Fibroblast of lung (primary cell): ENCODE results near the gene SMIM45.

ENCODE experiments used
- EZH2 ChIP-seq: IDR thresholded peaks from 2 replicates; pipeline ENCODE4 v1.5.1; 2012; ENCODE audit warnings: low read length, control low read depth, mild to moderate bottlenecking; ENCODE audit errors: missing control alignments
- TF ChIP-seq, protein P1 (sequence below), 2 donors: IDR thresholded peaks in 1 of 2; conservative IDR thresholded peaks in 1 of 2; 1 replicate in 1 of 2; 2 replicates in 1 of 2; pipeline ENCODE4 v1.5.1; 2011 to 2012; ENCODE audit warnings: low read length in 2 of 2, control low read depth in 1 of 2, inconsistent platforms in 1 of 2, low read depth in 1 of 2, mild to moderate bottlenecking in 1 of 2

DNA sequence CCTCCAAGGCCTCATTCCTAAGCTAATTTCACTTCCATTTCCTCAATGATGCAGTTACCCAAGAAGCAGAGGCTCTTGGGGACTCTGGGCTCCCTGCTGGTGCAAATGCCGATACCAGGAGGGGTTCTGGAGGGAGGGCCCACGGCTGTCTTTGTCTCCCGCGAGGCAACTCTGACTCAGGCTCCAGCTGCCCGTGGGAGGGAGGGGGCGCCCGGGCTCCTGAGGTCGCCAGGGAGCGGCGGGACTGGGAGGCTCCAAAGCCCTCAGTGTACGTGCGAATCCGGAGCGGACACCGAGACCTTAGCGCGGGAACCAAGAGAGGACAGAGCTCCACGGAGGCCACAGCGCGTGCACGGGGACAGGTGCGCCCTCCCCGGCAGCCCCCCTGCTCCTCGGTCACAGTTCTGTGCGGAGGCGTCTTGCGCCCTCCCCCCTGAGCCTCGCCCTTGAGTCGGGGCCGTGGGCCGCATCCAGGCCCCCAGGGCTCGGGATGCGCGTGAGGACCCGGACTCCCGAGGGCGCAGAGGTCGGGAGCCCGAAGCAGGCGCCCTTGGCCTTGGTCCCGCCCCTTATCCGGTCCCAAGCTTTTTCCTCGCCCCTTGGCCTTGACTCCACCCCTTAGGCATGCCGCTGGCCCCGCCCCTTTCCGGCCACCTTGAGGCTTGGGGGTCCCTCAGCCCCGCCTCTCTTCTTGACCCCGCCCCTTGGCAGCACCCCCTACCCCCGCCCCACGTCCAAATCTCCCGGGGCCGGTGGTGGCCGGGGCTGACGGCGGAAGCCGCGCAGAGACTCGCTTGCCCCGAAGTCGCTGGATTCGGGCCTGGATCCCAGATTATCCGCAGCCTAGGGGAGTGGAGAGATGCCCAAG is 32.4 kb upstream of the SMIM45 start:
- TF ChIP-seq, protein P1, sequence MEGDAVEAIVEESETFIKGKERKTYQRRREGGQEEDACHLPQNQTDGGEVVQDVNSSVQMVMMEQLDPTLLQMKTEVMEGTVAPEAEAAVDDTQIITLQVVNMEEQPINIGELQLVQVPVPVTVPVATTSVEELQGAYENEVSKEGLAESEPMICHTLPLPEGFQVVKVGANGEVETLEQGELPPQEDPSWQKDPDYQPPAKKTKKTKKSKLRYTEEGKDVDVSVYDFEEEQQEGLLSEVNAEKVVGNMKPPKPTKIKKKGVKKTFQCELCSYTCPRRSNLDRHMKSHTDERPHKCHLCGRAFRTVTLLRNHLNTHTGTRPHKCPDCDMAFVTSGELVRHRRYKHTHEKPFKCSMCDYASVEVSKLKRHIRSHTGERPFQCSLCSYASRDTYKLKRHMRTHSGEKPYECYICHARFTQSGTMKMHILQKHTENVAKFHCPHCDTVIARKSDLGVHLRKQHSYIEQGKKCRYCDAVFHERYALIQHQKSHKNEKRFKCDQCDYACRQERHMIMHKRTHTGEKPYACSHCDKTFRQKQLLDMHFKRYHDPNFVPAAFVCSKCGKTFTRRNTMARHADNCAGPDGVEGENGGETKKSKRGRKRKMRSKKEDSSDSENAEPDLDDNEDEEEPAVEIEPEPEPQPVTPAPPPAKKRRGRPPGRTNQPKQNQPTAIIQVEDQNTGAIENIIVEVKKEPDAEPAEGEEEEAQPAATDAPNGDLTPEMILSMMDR (conservative IDR thresholded peaks at IDR 0.05 in 1 of 2, IDR thresholded peaks at IDR 0.05 in 1 of 2; ENCODE audit: low read depth in 1 of 2, low read length in 2 of 2), result no peak
- TF ChIP-seq EZH2, result no peak
